ENCODE measurements around the gene SOX6.

- no peak for TF ChIP-seq EZH2 (IDR thresholded peaks at IDR 0.05; ENCODE audit: low read depth)
- TF ChIP-seq CTCF (conservative IDR thresholded peaks at IDR 0.05), result no peak
Observed at GRCh38 chr11:16295592-16295991, 60.8 kb downstream of the SOX6 start.
